Activated naive CD8-positive, alpha-beta T cell treated with anti-CD3 and anti-CD28 coated beads, Interleukin-2, amount 50 U/mL, for 16 hours (primary cell): ENCODE data around the gene CGN.

Experiments used
- DNase-seq: peaks from one replicate; pipeline ENCODE4 v3.0.0-alpha.2; 2020; ENCODE audit warnings: low read depth, low spot score

CGN gene, protein sequence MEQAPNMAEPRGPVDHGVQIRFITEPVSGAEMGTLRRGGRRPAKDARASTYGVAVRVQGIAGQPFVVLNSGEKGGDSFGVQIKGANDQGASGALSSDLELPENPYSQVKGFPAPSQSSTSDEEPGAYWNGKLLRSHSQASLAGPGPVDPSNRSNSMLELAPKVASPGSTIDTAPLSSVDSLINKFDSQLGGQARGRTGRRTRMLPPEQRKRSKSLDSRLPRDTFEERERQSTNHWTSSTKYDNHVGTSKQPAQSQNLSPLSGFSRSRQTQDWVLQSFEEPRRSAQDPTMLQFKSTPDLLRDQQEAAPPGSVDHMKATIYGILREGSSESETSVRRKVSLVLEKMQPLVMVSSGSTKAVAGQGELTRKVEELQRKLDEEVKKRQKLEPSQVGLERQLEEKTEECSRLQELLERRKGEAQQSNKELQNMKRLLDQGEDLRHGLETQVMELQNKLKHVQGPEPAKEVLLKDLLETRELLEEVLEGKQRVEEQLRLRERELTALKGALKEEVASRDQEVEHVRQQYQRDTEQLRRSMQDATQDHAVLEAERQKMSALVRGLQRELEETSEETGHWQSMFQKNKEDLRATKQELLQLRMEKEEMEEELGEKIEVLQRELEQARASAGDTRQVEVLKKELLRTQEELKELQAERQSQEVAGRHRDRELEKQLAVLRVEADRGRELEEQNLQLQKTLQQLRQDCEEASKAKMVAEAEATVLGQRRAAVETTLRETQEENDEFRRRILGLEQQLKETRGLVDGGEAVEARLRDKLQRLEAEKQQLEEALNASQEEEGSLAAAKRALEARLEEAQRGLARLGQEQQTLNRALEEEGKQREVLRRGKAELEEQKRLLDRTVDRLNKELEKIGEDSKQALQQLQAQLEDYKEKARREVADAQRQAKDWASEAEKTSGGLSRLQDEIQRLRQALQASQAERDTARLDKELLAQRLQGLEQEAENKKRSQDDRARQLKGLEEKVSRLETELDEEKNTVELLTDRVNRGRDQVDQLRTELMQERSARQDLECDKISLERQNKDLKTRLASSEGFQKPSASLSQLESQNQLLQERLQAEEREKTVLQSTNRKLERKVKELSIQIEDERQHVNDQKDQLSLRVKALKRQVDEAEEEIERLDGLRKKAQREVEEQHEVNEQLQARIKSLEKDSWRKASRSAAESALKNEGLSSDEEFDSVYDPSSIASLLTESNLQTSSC

DNA sequence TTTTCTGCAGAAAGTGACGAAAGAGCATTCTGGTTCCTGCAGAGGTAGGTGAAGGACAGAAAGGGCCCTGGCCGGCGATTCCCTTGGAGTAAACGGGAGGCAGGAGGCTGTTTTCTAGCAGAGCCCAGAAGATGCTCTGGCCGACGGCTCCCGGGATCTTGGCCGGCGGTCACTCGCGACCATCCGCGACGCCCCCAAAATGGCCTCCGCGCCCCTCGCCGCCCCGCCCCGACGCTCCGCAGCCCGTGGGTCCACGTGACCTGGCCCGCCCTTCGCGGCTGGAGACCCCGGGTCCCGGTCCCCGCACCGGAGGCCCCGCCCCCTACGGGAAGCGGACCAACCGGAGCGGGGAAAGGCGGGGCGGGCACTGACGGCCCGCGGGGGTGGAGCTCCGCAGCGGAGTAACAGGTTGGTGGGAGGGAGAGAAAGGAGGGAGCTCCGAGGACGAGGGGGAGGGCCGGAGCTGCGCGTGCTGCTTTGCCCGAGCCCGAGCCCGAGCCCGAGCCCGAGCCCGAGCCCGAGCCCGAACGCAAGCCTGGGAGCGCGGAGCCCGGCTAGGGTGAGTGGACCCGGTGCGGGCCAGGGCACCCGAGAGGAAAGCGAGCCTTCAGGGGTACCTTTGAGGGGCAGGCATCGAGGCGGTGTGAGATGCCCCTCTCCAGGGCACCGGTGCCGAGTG is at the start of gene CGN:
CGN (plus strand) TSS at position 431 of the 679 bp plus-strand sequence. CDS start 7,133 bp downstream, outside the sequence.
- DNase-seq, result peak; percentile 73

DNA sequence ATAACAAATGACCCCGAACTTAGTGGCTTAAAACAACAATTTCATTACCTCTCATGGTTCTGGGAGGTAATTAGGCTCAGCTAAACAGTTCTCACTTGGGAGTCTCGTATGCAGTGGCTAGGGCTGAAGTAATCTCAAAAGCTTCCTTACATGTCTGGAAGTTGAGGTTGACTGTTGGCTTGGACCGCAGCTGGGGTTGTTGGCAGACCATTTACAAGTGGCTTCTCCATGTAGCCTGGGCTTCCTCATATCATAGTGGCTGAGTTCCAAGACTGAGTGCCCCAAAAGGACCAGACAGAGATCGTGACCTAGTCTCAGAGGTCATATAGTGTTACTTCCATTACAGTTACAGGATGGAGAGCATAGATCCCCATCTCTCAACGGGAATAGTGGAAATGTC is 49.5 kb upstream of the CGN start:
- DNase-seq, result no peak

- no peak for DNase-seq
Measured at GRCh38 chr1:151465026-151465425, 46.2 kb upstream of the CGN start.

- DNase-seq, result no peak
Measured at GRCh38 chr1:151472856-151473731, 38.1 kb upstream of the CGN start.

DNA sequence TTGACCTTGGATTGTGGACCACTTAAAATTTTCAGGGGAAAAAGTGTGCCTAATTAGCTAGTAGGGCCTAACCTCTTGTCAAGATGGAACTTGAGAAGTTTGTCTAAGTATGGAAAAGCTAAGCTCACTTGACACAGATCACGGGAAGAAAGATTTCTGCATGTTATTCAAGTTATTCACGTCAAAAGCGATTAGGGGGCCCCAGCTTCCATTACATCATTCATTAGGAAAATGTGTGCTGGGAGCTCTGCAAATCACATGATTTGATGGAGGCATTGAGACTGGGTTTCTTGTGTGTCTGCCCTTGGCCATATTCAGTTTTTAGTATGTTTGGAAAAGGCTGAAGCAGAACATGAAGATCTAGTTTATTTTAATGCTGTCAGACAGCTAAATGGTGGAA is 36.4 kb upstream of the CGN start:
- DNase-seq, result no peak

GRCh38 chr1:151475175-151475574 is 36.0 kb upstream of the CGN start:
- DNase-seq, result no peak

DNA sequence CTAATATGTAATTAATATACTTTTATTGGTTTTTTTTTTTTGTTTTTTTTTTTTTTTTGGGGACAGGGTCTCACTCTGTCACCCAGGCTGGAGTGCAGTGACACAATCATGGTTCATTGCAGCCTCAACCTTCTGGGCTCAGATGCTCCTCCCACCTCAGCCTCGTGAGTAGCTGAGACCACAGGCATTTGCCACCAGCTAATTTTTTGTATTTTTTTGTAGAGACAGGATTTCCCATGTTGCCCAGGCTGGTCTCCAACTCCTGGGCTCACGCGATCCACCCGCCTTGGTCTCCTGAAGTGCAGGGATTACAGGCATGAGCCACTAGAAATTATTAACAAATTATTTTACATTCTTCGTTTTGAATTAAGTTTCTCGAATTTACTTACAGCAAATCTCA is 35.1 kb upstream of the CGN start:
- no peak for DNase-seq

- DNase-seq, result no peak
Measured at GRCh38 chr1:151477066-151477465, 34.1 kb upstream of the CGN start.

GRCh38 chr1:151478140-151478812 is 32.9 kb upstream of the CGN start:
- no peak for DNase-seq

GRCh38 chr1:151478923-151479322 is 32.3 kb upstream of the CGN start:
- no peak for DNase-seq

DNA sequence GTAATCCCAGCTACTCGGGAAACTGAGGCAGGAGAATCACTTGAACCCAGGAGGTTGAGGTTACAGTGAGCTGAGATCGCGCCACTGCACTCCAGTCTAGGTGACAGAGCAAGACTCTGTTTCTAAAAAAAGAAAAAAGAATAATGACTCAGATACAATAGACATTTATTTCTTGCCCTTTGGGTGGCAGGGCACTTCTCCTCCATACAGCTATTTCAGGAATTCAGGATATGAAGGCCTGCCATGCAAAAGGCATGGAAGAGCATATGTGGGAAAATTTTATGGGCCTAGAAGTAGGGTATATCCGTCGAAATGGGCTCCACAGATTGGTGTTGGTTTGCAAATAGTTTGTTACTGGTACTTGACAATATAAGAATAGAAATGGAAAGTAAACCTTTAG is 31.7 kb upstream of the CGN start:
- no peak for DNase-seq

GRCh38 chr1:151482017-151482416 is 29.2 kb upstream of the CGN start:
- no peak for DNase-seq

DNA sequence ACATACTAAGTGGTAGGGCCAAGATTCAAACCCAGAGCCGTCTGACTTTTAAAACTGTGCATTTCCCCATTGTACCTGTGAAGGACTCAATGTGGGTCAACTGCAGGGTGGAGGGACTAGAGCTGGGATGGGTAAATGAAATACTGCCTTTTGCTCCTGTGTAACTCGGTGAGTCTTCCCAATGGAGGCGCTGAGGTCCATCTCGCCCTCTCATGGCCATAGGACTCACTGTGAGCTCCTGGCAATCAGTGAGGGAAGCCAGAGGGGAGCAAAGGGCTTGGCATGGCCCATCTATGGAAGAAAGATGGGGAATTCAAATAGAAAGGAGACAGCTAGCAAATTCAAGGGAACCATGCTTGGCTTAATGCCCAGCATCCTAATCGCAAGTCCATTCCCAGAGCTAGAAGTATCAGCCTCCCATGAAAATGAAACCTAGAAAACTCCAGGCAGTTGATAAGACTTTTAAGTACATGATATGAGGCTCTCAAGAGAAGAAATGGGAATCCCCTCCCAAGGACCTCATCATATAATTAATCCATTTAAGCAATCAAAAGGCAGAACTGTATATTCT is 25.4 kb upstream of the CGN start:
- no peak for DNase-seq

GRCh38 chr1:151486557-151486956 is 24.6 kb upstream of the CGN start:
- DNase-seq, result no peak

DNA sequence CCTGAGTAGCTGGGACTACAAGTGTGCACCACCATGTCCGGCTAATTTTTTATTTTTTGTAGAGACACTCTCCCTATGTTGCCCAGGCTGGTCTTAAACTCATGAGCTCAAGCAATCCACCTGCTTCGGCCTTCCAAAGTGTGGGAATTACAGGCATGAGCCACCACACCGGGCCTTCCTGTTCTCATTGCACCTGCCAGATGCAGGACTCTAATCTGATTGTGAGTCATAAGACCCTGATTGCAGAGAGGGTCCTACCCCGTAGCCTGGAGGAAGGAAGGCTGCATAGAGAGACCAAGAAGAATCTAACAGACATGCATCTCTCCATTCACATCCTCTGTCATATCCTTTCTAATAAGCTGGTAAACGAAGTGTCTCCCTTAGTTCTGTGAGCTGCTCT is 19.5 kb upstream of the CGN start:
- no peak for DNase-seq

DNA sequence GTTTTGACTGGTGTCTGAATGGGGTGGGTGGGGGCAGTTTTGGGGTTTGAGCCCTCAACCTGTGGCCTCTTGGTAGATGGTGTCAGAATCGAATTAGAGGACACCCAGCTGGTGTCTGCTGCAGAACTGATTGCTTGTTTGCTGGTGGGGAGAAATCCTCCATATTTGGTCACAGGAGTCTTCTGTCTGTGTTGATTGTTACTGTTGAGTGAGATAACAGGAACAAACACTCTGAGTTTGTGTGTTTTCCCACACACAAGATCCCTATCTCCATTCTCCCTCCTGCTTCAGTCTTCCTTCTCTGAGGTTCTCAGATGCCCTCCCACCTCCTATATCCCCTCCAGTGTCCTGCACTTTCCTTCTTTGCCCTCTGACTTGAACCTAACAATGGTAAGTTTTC is 19.1 kb upstream of the CGN start:
- DNase-seq, result no peak

- no peak for DNase-seq
Measured at GRCh38 chr1:151493042-151493441, 18.1 kb upstream of the CGN start.

GRCh38 chr1:151494741-151495281 is 16.4 kb upstream of the CGN start:
- DNase-seq, result no peak

DNA sequence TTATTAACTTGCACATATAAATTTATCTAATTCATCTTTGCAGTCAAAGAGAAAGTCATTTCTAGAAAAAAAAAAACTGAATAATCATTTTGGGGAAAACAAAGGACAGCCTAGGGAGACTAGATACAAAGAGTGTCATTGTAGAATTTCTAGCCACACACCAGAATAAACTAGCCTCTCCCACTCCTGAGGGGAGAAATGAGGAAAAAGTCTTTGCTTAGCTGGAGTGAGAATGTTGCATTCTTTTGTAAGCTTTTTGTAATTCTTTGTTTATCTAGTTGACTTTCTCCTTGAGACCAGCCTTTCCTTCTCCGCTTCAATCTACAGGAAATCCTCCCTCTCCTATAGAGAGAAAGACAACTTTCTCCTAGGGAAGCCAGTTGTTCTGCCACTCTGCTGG is 15.9 kb upstream of the CGN start:
- DNase-seq, result no peak
